Kidney tubule cell (primary cell): ENCODE data around the gene ZBTB16.

Experiments
- DNase-seq: peaks from one replicate; pipeline ENCODE4 v3.0.0-alpha.2; 2018; ENCODE audit warnings: low spot score

ZBTB16 gene

DNA sequence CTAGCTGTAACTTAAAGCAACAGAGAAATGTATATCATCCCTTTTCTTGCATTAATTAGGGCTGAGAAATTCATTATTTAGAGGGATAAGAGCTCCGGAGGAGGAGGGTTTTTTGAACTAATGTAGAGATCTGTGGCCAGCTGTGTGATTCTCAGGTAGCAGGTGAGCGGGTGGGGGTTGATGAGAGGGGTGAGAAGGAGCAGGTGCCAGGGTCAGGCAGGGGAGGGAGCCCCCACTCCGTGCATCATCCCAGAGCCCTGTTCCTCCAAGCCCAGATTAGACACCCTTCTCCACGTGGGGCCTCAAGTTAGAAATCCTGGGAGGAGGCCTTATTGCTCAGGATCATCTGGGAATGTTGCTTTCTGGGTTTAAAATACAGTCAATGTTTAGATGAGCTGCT, 24.9 kb downstream of the ZBTB16 start:
- DNase-seq, result no peak

DNA sequence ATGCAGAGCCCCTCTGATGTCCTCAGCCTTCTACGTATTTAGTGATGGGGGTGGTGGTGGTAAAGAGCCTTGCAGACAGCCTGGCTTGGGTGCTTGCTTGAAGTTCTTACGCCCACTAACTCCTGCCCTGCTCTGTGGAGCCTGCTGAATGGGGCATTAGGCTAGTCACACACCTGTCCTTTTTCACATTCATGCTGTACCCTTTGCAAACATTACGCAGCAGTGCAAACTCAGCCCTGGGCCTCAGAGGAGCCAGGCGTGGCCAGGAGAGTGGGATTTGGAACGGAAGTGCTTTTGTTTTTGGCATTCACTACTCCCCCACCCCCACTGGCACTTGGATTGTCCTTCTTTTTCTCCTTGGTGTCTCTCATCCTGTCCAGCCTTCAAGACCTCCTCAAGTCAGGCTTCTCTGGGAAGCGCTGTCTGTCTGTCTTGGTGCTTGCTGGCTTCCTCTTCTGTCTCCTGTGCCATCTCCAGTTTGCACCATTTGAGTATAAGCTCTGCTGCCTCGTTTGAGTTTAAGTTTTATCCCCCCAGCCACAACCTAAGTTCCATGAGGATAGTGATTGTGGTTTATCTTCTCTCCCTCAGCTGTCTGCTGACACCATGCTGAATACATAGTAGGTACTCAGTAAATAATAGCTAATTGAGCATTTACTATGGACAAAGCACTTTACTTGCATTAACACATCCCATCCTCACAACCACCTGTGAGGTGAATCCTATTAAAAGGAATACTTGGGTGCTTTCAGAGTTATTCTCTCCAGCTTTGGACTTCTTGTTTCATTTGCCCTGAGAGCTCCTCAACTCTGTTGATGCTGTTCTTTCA, 26.7 kb downstream of the ZBTB16 start:
- DNase-seq, result no peak

DNA sequence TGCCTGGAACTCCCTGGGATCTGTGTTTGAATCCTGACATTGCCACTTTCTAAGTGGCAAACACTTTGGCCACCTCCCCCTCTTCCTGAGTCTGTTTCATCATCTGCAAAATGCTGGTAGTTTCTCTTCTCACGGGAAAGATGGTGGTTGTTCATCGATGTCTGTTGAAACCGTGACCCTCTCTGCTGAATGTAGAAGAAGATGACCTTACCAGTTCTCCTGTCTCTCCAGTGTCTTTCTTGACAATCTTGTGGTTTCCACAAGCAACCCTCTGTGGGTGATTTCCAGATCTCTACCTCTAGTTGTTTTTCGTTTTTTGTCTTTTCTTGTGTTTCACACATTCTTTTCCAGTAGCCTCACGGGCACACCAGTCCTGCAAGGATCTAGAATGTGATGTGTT, 27.5 kb downstream of the ZBTB16 start:
- DNase-seq, result no peak

DNA sequence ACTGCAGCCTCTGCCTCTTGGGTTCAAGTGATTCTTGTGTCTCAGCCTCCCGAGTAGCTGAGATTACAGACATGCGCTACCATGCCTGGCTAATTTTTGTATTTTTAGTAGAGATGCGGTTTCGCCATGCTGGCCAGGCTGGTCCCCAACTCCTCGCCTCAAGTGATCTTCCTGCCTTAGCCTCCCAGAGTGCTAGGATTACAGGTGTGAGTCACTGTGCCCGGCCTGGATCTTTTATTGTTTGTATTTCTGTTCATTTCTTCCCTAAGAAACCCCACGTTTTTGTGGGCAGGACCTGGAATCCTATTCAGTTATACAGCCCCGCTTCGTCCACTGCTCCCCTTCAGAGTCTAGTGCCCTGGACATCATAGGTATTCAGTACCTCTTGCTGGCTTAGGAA, 28.7 kb downstream of the ZBTB16 start:
- no peak for DNase-seq

DNA sequence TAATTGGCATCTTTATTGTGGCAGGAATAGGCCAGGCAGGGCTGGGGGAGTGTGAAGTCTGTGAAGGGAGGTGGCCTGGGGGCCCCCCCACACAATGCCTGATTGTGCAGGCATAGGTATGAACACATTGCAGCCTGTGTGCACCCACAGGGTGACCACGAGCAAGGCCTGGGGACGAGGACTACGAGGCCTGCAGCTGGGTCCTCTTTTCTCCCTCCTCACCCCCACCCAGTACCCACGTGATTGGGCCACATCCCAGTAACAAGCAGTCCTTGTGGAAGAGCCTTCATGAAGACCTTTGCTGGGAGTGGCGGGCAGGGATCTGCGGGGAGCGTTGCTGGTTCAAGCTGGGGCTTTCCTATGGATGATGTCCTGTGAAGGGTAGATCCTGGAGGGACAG, 29.3 kb downstream of the ZBTB16 start:
- DNase-seq, result no peak

DNA sequence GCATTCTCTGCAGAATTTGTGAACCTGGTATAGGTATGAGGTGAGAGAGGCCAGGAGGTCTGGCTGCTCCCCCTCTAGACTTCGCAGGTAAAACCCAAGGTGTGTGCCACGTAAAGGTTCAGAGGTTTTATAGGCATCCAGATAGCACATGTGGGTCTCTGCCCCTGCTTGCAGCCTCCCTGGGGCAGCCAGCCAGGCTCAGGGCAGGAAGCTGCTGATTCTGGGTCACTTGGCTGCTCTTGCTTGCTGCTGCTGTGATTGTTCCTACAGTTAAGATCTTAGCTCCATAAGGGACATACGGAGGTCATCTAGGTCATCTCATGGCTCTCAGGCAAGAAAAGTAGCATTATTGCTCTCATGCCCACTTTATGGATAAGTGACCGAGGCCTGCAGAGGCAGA, 30.2 kb downstream of the ZBTB16 start:
- no peak for DNase-seq

DNA sequence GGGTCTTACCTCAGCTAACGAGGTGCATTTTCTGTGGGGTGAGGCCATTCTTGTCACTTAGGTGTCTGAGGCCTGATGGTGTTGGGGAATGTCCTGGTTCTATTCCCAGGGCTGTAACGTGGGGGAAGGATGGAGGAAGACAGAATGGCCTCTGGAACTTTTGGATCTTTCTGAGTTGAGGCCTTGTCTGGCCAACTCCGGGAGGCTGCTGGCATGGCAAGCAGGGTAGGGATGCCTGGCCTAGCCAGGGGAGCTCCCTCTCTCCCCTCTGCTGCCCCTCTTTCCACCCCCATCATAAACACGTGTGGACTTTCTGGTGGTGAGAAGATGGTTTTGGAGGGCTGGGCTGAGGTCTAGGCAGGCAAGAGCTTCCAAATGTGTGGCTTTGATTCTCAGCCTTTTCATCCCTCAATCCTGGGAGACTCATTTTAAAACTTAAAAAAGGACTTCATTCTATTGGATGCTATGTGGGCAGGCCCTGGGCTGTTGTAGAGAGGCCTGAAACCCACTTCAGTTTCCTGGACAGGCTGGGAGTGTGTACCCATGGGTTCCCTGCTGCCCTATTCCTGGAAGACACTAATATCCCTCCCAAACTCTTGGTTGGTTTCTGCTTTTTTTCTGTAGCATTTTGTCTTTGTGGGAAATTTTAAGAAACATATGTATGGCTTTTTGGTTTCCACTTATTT, 30.9 kb downstream of the ZBTB16 start:
- no peak for DNase-seq

DNA sequence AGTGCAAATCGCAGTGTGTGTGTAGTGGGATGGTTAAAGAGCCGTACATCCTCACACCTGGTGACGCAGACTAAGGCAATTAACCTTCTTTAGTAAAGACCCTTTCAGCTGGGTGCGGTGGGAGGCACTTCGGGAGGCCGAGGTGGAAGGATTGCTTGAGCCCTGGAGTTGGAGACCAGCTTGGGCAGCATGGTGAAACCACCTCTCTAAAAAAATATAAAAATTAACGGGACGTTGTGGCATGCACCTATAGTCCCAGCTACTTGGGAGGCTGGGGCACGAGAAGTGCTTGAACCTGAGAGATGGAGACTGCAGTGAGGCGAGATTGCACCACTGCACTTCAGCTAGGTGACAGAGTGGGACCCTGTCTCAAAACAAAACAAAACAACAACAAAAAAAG, 31.5 kb downstream of the ZBTB16 start:
- DNase-seq, result no peak

DNA sequence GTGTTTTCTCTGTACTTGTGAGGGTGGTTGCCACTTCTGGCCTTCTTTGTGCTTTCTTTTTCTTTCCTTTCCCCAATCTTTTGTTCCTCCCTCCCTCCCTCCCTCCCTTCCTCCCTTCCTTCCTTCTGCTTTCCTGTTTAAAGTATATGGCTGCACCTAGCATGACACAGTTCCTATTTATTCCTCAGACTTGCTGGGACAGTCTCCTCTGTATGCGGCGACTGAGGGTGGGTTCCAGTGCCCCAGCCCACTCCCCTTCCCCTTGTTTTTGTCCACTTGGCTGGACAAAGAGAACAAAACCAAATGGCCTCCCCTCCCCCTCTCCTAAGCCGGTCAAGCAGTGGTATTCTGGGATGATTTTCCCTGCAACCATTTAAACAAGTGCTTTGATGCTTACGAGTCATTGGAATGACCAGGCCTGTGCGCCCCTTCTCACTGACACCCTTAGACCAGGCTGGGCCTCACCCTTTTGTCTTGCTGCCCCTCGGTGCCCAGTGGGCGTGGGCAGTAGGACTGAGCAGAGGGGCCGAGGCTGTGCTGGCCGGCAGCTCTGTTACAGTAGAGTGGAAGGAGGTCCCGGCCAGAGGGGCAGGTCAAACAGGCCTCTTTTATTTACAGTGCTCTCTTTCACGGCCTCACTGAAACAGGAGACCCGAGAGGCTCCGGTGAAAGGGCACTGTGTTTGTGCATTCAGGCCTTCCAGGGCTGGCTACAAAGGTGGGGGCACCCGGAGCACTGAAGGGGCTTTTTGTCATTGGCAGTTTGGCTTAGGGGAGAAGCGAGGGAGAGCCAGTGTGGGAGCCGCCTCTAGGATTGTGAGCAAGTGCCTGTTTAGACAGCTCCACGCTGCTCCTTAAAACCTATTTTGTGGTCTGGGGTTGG, 32.2 kb downstream of the ZBTB16 start:
- no peak for DNase-seq

DNA sequence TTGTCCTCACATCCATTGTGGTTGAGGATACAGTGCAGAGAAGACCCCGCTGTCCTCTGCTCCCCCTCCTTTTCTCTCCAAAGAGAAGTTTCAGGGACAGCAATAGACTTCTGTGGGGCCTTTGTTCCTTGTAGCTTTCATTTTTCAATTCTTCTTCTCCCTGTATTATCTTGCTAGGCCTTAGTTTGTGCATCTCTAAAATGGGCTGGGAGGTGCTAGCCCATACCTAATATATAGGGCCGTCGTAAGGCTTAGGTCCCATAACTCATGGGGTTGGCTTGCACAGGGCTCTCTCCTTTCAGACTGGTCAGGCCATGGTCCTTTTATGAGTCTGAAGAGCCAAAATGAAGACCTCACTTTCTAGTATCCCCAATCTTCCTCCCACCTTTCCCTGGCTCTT, 33.0 kb downstream of the ZBTB16 start:
- DNase-seq, result no peak

DNA sequence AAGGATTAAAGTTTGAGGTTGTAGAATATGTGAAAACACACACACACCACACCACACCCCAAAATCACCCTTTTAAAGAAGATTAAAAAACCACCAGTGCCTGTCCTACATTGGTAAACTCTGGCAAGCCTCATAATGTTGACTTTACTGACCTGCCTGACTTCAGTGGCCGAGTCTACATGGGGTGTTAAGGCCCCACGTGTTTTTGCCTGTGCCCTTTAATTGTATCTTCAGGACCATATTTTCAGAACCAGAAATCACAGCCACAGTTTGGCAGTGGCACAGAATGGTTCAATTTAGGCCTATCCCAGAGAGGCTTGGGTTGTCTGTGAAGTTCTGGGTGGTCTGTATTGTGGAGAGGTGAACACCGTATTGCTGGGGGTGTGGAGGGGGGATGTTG, 33.4 kb downstream of the ZBTB16 start:
- no peak for DNase-seq

DNA sequence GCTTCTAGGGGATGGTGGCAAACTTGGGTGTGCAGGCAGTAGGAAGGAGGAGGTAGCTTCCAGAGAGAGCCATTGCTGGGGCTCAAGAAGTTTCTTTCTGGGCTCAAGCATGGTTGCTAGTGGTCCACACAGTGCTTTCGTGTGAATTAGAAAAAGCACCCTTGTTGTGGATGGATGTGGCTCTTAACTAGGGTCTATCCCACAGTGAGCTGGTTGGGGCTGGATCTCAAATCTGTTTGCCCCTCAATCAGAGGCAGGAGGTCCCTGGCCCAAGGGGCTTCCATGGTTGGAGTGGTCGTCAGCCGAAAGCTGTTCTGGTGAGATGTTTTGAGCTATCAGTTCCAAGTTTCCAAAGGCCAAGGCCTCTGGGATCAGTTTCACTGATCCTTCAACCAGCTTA, 35.0 kb downstream of the ZBTB16 start:
- DNase-seq, result no peak

DNA sequence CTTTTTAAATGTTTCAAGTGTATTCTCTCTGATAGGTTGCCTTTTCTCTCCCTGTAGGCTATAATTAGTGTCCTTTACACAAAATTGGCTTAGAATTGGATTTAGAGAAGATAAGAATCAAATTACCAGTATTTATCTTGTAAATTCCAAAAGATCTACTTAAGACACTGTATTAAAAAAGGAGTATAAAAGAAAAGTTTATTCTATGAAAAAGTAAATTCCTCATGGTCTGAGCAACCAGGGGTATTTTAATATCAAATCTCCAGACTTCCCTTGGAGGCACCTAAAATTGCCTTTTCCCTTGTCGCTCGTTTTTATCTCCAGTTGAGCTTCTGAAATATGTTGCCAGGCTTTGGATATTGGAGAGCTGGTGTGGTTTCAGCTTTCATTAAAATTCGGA, 36.4 kb downstream of the ZBTB16 start:
- no peak for DNase-seq

DNA sequence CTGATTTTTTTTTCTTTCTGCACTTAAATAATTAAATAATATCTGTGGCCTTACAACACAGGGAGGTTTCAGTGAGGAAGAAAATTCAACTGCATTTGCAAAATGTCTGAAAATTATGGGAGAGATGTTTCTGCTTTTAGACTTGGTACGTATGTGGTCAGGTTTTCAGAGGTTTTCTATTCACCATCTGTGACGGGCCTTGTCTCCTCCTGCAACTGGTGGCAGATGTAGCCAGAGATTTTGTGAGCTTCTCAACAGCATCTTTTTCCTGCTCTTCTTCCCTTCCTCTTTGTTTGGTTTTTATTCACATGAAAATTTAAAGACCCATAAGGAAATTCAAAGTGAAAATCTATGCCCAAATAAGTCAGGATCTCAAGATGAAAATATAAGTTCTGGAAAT, 38.3 kb downstream of the ZBTB16 start:
- DNase-seq, result no peak

DNA sequence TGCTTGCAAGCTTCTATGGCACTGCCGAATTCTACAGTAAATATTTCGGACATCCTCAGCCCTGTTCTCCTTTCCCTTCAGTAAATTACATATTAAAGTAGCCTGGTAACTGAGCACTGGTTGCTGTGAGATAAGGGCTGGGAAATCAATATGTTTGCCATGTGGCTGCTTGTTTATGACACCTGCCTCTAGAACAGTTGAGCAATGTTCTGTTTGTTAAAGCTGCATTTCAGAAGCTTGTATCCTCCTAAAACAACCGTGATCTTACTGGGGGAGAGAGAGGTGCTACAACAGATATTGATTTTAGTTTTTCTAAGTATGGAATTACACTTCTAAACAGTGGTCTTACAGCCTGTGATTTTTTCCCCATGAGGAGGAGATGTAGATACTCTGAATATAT, 39.4 kb downstream of the ZBTB16 start:
- DNase-seq, result no peak

DNA sequence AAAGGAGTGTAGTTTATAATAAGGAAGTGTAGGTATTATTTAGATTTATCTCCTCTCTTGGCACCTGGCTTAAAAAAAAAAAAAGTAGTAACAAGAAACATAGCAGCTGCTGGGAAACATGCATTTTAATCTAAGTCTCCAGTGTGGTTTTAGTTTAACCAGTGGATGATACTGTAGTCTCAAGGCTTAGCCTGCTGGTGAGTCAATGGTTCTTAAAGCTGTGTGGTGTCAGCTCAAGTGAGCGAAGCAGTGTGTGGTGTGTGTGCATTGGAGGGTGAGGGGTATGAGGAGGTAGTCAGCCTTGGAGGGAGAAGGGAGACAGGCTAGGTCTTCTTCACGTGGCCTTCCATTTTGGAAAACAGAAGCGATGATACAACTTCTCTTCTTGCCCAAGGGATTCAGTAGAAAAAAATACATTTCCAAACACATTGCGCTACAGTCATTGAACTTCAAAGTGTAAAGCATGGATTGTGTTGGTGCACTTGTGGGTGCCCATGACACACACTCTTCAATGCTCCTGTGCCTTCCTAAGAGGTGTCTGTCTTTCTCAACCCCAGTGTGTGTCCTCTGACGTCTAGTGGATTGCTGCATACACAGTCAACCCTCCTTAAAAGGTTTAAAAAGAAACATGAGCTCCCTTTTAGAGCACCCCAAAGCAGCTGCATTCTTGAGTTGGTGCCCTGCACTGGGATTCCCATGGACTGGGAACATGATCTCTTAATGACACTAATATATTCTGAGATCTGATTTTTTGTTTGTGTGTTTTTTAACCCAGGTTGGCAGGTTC, 40.1 kb downstream of the ZBTB16 start:
- peak; percentile 56 for DNase-seq

DNA sequence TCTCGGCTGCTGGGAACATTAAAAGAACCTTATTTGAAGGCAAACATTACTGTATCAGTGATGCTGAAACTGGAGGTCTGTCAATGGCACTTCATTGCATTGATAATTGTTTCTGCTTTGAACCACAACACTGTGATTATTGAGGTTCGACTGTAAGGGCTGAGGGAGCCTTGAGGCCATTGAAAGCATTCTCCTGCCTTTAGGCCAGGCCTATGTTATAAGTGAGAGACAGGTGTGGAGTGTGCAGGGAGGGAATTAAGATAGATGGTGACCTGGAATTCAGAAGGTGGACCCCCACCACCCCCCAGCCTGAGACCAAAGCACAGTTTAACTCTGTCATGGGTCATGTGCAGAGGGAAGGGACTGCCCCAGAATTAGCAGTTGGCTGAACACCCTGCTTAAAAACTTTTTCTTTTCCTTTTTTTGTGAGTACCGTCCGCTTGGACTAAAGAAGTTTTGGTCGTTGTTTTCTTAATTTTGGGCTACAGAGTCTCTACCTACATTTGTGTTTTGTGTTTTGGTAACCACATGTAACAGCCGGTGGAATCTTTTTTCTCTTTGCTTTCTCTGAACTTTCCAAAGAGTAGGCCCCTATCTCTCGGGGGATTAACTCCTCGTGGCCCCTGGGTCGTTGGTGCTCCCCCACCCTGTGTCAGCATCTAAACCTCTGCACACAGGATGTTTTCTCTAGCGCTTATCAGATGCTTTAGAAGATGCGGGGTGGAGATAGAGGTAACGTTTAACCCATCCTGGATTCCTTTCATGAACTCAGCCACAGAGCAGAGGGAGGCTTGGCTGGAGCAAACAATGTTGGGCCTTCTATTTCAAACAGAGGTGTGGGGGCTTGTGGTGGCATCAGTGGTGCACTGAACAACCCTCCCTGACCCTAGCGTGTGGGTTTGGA, 43.7 kb downstream of the ZBTB16 start:
- no peak for DNase-seq

DNA sequence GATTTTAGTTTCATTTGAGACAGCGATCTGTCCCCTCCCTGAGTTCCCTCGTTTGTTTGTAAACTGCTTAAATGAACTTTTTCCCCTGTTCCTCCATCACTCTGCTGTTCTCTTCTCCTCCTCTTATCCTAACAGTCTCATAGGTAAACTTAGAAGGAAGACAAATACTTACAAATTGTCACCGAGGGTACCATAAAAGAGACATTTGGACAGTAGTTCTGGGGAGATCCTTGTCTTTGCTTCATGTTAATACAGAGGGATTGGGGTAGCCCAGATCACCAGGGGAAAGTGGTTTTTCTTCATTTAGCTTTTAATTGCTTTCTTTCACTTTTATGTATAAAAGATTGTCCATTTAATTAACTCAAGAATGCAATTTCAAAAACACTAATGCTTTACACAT, 46.1 kb downstream of the ZBTB16 start:
- DNase-seq, result no peak

DNA sequence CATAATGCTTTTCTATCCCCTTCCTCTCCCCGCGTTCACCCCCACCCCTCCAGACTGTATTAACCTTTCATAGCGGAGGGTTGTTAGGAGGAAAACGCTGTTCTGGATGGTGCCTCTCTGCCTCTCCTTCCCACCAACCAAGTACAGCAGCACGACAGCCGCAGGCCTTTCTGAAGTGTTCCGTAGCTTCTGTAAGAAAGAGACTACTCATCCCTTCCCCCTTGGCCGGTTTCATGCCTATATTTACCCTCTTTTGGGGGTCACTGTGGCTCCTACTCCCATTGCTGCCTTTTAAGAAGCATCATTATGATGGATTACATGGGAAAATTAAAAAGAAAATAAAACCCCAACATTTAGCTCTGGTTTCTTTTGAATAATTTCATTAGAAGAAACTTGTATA, 46.5 kb downstream of the ZBTB16 start:
- DNase-seq, result no peak

DNA sequence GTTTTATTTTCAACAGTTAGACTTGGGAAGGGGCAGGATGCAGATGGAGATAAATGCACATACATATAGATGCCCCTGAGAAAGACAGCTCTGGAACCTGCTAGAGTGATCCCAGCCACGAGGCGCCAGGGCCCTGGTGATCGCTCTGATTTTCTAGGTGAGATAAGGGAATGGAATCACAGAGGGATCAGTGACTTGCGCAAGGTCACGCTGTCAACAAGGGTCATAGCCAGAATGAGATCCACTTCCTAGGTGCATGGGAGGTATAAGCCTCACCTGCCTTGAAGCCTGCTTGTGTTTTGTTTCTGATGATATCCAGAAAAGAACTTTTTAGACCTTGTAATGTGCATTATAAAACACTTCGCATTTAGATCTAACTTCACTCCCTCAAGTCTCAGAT, 47.5 kb downstream of the ZBTB16 start:
- no peak for DNase-seq
